Measurements from ENCODE around the gene TEDC2. TPM values are rescaled to one million over a fixed set of nuclear protein-coding genes. Genes with fewer than 3 reads are reported as not detected.
A peak's percentile ranks its signal among the peaks of the same experiment; 100 is the strongest.

The TEDC2 gene
- total and polyA plus RNA-seq, 10 of the 15 experiments (the other 5 are each of a cell fraction or from before 2014, with no cell fraction given), result 0.23 to 47.9 (median 19.1) TPM

DNA sequence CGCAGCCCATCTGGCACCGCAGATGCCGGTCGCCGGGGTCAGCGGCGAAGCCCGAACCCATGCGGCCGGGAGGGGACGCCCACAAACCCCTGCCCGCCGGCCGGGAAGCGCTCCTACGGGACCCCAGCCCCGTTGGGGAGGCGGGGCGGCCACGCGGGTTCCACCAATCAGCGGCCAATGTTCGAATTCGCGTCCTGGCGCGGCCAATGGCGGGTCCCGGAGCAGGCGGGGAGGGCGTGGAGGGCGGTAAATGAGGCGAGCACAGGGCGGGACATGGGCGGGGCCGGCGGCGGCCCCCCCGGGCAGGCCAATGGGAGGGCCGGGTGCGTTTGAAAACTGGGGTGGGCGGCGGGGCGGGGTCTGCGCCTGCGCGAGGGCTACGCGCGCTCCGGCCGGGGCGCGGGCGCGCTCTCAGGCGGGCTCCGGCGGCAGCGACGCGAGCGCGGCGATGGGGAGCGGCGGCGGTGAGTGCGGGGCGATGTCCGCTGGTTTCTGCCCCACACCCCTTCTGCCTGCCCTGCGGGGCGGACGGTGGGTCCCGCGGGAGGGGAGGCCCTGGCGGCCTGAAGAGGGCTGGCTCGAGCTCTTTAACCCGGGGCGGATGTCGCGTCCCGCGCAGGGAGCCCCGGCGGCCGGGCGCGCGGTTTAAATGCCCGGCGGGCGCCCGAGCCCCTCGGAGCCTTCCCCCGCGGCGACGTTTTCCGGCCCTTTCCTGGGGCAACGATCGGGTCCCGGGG is 30.7 kb upstream of the TEDC2 start, which contains the start of gene CCNF:
TSS of gene CCNF (plus strand) at position 414 of the 737 bp plus-strand sequence. CDS start at position 449, 35 bp downstream.
- WGBS (ENCODE audit: insufficient coverage, insufficient replicate concordance, low lambda C conversion rate, missing lambda C conversion rate), result 2% methylated on average over 84 of the region's 103 CpGs
- peak within 1 kb of the TSS; percentile 97 for H3K4me3 ChIP-seq
- peak within 1 kb of the TSS; percentile 91 for H3K4me2 ChIP-seq (ENCODE audit: control insufficient read depth, insufficient read depth)
- POLR2A ChIA-PET, result interaction anchor here (0.8 to 2.3 kb wide), 11 partner anchors 11 to 178 kb away, joined by 3 to 10 read pairs (median 5); partner anchors contain the start of genes ATP6V0C, ECI1 and NTN3
- peak within 1 kb of the TSS; percentile 99 for H2AFZ ChIP-seq (ENCODE audit: control insufficient read depth, low read depth, low read length)
- peak within 1 kb of the TSS; percentile 88 for H3K9ac ChIP-seq (ENCODE audit: control insufficient read depth, insufficient read depth, low read length)
- RAD21 ChIA-PET (ENCODE audit: unreplicated experiment), result interaction anchor here (0.6 to 2.5 kb wide), 8 partner anchors 31 to 174 kb away, joined by 3 to 21 read pairs (median 5); partner anchors contain the start of genes NTN3, PDPK1, TBC1D24 and TEDC2
- H3K36me3 ChIP-seq (ENCODE audit: control insufficient read depth in 2 of 2, insufficient read depth in 2 of 2, low read length in 1 of 2), result peaks cover 12 to 18% of the 10 kb centered on the region in 2 experiments; a peak in 3 of 4 replicates
- peak within 1 kb of the TSS; percentile 82 for H3K27ac ChIP-seq (ENCODE audit: control insufficient read depth, insufficient read depth)
- H4K20me1 ChIP-seq (ENCODE audit: control insufficient read depth, insufficient read depth), result no peaks in the 10 kb centered on the region
- CTCF ChIA-PET, result interaction anchor here (0.6 to 4.2 kb wide), 14 partner anchors 10 to 213 kb away, joined by 3 to 39 read pairs (median 5); partner anchors contain the start of genes AMDHD2 and ECI1
- peaks cover 6% of the 10 kb centered on the region for H3K4me1 ChIP-seq (ENCODE audit: control insufficient read depth, insufficient read depth, low read length)
- ATAC-seq (peak; percentile 96), DNase-seq (ENCODE audit: low read depth, low spot score) (peak; percentile 71), FAIRE-seq (peak; percentile 93)
- SMC1A ChIA-PET (ENCODE audit: uncharacterized antibody, unreplicated experiment), result interaction anchor here (0.8 to 2.6 kb wide), 8 partner anchors 11 to 72 kb away, joined by 3 to 17 read pairs (median 7); partner anchors contain the start of gene TEDC2
- BruUV-seq (replicated peaks), result no TSS peak
- no peaks in the 10 kb centered on the region for H3K9me3 ChIP-seq (replicated peaks; ENCODE audit: control insufficient read depth, insufficient read depth, low read length)
- peaks cover 28% of the 10 kb centered on the region for H3K79me2 ChIP-seq (ENCODE audit: control insufficient read depth, insufficient read depth, low read length)
- in situ Hi-C loops (cut with MboI), result no loop called here
- intact Hi-C loops (cut with micrococcal nuclease; ENCODE audit: unreplicated experiment), result loop anchor here (1.0 kb wide), 1 partner anchor 89 kb away; the partner anchor contains the start of gene ABCA3
- no peaks in the 10 kb centered on the region for H3K27me3 ChIP-seq (replicated peaks in 1 of 2; ENCODE audit: control insufficient read depth in 2 of 2, insufficient read depth in 2 of 2, low read length in 1 of 2)
- TF ChIP-seq SIX5 (IDR thresholded peaks at IDR 0.05; ENCODE audit: low read depth, low read length, severe bottlenecking), result no peak
- no peak for TF ChIP-seq MEF2A (IDR thresholded peaks at IDR 0.05; ENCODE audit: insufficient read depth, low read depth, low read length)
- TF ChIP-seq, protein P1, sequence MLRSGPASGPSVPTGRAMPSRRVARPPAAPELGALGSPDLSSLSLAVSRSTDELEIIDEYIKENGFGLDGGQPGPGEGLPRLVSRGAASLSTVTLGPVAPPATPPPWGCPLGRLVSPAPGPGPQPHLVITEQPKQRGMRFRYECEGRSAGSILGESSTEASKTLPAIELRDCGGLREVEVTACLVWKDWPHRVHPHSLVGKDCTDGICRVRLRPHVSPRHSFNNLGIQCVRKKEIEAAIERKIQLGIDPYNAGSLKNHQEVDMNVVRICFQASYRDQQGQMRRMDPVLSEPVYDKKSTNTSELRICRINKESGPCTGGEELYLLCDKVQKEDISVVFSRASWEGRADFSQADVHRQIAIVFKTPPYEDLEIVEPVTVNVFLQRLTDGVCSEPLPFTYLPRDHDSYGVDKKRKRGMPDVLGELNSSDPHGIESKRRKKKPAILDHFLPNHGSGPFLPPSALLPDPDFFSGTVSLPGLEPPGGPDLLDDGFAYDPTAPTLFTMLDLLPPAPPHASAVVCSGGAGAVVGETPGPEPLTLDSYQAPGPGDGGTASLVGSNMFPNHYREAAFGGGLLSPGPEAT (IDR thresholded peaks at IDR 0.05; ENCODE audit: low read depth), result no peak
- no peak for TF ChIP-seq MTA3 (IDR thresholded peaks at IDR 0.05; ENCODE audit: borderline replicate concordance, low read length)
- no peak for TF ChIP-seq NR2C2 (IDR thresholded peaks at IDR 0.05; ENCODE audit: borderline replicate concordance, control insufficient read depth, insufficient read length, low read depth)
- no peak for TF ChIP-seq ZZZ3 (IDR thresholded peaks at IDR 0.05; ENCODE audit: control insufficient read depth, insufficient read length, low read depth)
- TF ChIP-seq, protein P2, sequence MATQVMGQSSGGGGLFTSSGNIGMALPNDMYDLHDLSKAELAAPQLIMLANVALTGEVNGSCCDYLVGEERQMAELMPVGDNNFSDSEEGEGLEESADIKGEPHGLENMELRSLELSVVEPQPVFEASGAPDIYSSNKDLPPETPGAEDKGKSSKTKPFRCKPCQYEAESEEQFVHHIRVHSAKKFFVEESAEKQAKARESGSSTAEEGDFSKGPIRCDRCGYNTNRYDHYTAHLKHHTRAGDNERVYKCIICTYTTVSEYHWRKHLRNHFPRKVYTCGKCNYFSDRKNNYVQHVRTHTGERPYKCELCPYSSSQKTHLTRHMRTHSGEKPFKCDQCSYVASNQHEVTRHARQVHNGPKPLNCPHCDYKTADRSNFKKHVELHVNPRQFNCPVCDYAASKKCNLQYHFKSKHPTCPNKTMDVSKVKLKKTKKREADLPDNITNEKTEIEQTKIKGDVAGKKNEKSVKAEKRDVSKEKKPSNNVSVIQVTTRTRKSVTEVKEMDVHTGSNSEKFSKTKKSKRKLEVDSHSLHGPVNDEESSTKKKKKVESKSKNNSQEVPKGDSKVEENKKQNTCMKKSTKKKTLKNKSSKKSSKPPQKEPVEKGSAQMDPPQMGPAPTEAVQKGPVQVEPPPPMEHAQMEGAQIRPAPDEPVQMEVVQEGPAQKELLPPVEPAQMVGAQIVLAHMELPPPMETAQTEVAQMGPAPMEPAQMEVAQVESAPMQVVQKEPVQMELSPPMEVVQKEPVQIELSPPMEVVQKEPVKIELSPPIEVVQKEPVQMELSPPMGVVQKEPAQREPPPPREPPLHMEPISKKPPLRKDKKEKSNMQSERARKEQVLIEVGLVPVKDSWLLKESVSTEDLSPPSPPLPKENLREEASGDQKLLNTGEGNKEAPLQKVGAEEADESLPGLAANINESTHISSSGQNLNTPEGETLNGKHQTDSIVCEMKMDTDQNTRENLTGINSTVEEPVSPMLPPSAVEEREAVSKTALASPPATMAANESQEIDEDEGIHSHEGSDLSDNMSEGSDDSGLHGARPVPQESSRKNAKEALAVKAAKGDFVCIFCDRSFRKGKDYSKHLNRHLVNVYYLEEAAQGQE (IDR thresholded peaks at IDR 0.05; ENCODE audit: low read depth, low read length), result no peak
- TF ChIP-seq, protein P3, sequence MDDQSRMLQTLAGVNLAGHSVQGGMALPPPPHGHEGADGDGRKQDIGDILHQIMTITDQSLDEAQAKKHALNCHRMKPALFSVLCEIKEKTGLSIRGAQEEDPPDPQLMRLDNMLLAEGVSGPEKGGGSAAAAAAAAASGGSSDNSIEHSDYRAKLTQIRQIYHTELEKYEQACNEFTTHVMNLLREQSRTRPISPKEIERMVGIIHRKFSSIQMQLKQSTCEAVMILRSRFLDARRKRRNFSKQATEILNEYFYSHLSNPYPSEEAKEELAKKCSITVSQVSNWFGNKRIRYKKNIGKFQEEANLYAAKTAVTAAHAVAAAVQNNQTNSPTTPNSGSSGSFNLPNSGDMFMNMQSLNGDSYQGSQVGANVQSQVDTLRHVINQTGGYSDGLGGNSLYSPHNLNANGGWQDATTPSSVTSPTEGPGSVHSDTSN (IDR thresholded peaks at IDR 0.05; ENCODE audit: insufficient replicate concordance, low read depth, low read length), result no peak
- no peak for TF ChIP-seq TCF7 (IDR thresholded peaks at IDR 0.05; ENCODE audit: borderline replicate concordance)
- 0 out of 2 replicates have a peak, but pooled peaks have one; percentile 24 for TF ChIP-seq TAF1 (IDR thresholded peaks at IDR 0.05; ENCODE audit: borderline replicate concordance, low read depth, low read length)
- no peak for TF ChIP-seq CHD4 (IDR thresholded peaks at IDR 0.05)
- no peak for TF ChIP-seq SPI1 (IDR thresholded peaks at IDR 0.05; ENCODE audit: borderline replicate concordance, insufficient read depth, low read depth, low read length)
- TF ChIP-seq NR2F1 (conservative IDR thresholded peaks at IDR 0.05), result no peak; the same call in 1 of the 2 replicates
- no peak for TF ChIP-seq PAX8 (IDR thresholded peaks at IDR 0.05)
- TF ChIP-seq ZNF207 (IDR thresholded peaks at IDR 0.05; ENCODE audit: borderline replicate concordance), result no peak

All from GM12878 (cell line).